ENCODE data around the gene PBRM1. TPM values are rescaled to one million over a fixed set of nuclear protein-coding genes. Genes with fewer than 3 reads are reported as not detected.

Gene PBRM1
- polyA plus RNA-seq, 3 donors: 26.1 to 72.9 (median 38.0) TPM

DNA sequence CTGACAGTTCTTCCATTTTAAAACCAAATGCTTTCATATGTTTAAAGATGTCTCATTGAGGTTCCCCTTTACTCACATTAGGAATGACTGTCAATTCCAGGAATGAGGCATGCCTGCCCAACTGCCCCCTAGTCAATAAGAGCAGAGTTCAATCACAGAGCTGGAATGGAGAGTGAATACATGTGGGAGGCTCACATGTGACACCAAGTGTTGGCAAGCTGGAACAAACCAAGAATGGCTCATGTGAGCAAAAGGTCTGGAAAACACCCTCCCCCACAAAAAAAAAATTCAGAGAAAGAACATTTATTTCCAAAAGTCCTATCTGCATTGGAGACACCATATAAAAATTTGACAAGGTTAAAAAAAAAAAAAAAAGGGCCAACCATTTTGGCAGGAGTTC, 3.7 kb downstream of the PBRM1 start:
- Mint-ChIP-seq H3K27me3 (ENCODE audit: low read depth in 3 of 3) (peaks cover 0 to 2% (median 0%) of the 10 kb centered on the region in 3 donors), H3K4me1 (peaks cover 63% of the 10 kb centered on the region), H3K27ac (peak overlapping the region; percentile 82 to 95 (median 85)), H3K4me3 (peak overlapping the region; percentile 67 to 88), H3K9me3 (no peaks in the 10 kb centered on the region), H3K36me3 (peaks cover 30 to 39% of the 10 kb centered on the region in 2 donors)
- intact Hi-C loops (cut with micrococcal nuclease): loop anchor here in 1 of 2 donors (10.0 kb wide), 1 partner anchor 147 kb away; the partner anchor contains the start of genes NT5DC2 and UQCC5
- peak overlapping the region in 1 of 2 donors; percentile 78 for H3K27ac ChIP-seq (ENCODE audit: low read depth in 1 of 2, low read length in 2 of 2)
- peak overlapping the region; percentile 44 for H2AFZ ChIP-seq (ENCODE audit: insufficient read depth, low read depth, low read length, poor library complexity, severe bottlenecking)
- peak in 2 of 3 donors; percentile 37 to 62 for DNase-seq
- peak overlapping the region; percentile 16 to 62 (median 36) for H3K4me3 ChIP-seq (replicated peaks in 1 of 3; ENCODE audit: low read depth in 2 of 3, low read length in 3 of 3)
- no peaks in the 10 kb centered on the region for H3K9me3 ChIP-seq (replicated peaks in 1 of 2; ENCODE audit: control insufficient read depth in 1 of 2, insufficient read depth in 1 of 2, low read length in 2 of 2)
- TF ChIP-seq, protein P1, sequence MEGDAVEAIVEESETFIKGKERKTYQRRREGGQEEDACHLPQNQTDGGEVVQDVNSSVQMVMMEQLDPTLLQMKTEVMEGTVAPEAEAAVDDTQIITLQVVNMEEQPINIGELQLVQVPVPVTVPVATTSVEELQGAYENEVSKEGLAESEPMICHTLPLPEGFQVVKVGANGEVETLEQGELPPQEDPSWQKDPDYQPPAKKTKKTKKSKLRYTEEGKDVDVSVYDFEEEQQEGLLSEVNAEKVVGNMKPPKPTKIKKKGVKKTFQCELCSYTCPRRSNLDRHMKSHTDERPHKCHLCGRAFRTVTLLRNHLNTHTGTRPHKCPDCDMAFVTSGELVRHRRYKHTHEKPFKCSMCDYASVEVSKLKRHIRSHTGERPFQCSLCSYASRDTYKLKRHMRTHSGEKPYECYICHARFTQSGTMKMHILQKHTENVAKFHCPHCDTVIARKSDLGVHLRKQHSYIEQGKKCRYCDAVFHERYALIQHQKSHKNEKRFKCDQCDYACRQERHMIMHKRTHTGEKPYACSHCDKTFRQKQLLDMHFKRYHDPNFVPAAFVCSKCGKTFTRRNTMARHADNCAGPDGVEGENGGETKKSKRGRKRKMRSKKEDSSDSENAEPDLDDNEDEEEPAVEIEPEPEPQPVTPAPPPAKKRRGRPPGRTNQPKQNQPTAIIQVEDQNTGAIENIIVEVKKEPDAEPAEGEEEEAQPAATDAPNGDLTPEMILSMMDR (IDR thresholded peaks at IDR 0.05): no peak
- H3K4me1 ChIP-seq (ENCODE audit: control insufficient read depth in 1 of 2, insufficient read depth in 2 of 2, low read length in 2 of 2): peaks cover 52 to 64% of the 10 kb centered on the region in 2 donors
- H4K20me1 ChIP-seq (ENCODE audit: insufficient read depth, low read length): peaks cover 53% of the 10 kb centered on the region
- peak overlapping the region; percentile 67 for H3K4me2 ChIP-seq (replicated peaks; ENCODE audit: extremely low read depth, low read length, poor library complexity, severe bottlenecking)
- H3K27me3 ChIP-seq (ENCODE audit: control insufficient read depth in 2 of 2, insufficient read depth in 2 of 2, low read length in 2 of 2): no peaks in the 10 kb centered on the region
- H3K79me2 ChIP-seq (ENCODE audit: insufficient read depth, low read length): peaks cover 87% of the 10 kb centered on the region
- H3K9ac ChIP-seq (ENCODE audit: insufficient read depth, low read length, poor library complexity, severe bottlenecking): peak overlapping the region; percentile 5
- peaks cover 32 to 41% of the 10 kb centered on the region in 2 donors for H3K36me3 ChIP-seq (replicated peaks in 1 of 2; ENCODE audit: control insufficient read depth in 1 of 2, insufficient read depth in 2 of 2, low read length in 2 of 2)

DNA sequence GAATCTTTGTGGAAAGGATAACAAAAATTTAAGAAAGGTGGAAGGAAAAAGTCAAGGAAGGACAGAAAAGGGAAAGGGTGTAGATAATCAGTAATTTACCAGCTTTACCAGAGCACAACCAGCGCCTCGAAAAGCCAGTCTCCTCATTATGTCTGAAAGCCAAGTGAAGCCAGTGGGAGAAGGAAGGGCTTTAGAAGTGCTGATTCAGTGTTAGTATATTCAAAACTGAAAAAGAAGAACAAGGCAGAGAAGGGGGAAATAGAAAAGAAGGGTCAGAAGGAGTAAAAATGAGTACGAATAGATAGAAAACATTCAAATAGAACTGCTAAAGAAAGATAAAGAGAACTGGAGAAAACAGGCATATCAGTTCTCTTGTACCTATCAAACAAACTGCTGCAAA, 4.1 kb downstream of the PBRM1 start:
- peak overlapping the region; percentile 67 to 88 for H3K4me3 Mint-ChIP-seq
- no peaks in the 10 kb centered on the region for H3K9me3 Mint-ChIP-seq
- WGBS (ENCODE audit: insufficient coverage): no CpG with 5 or more reads among the region's 3 CpGs
- H3K36me3 Mint-ChIP-seq: peaks cover 34 to 44% of the 10 kb centered on the region in 2 donors
- Histone ChIP-seq H2AFZ (ENCODE audit: insufficient read depth, low read depth, low read length, poor library complexity, severe bottlenecking) (peak overlapping the region; percentile 44), H4K20me1 (ENCODE audit: insufficient read depth, low read length) (peaks cover 53% of the 10 kb centered on the region), H3K4me3 (replicated peaks in 1 of 3; ENCODE audit: low read depth in 2 of 3, low read length in 3 of 3) (peak overlapping the region; percentile 16 to 62 (median 36)), H3K9ac (ENCODE audit: insufficient read depth, low read length, poor library complexity, severe bottlenecking) (peak overlapping the region; percentile 5), H3K36me3 (replicated peaks in 1 of 2; ENCODE audit: control insufficient read depth in 1 of 2, insufficient read depth in 2 of 2, low read length in 2 of 2) (peaks cover 33 to 45% of the 10 kb centered on the region in 2 donors), H3K9me3 (replicated peaks in 1 of 2; ENCODE audit: control insufficient read depth in 1 of 2, insufficient read depth in 1 of 2, low read length in 2 of 2) (no peaks in the 10 kb centered on the region), H3K79me2 (ENCODE audit: insufficient read depth, low read length) (peaks cover 83% of the 10 kb centered on the region), H3K27ac (ENCODE audit: low read depth in 1 of 2, low read length in 2 of 2) (peak overlapping the region in 1 of 2 donors; percentile 78), H3K4me1 (ENCODE audit: control insufficient read depth in 1 of 2, insufficient read depth in 2 of 2, low read length in 2 of 2) (peaks cover 49 to 60% of the 10 kb centered on the region in 2 donors), H3K4me2 (replicated peaks; ENCODE audit: extremely low read depth, low read length, poor library complexity, severe bottlenecking) (peak overlapping the region; percentile 67), H3K27me3 (ENCODE audit: control insufficient read depth in 2 of 2, insufficient read depth in 2 of 2, low read length in 2 of 2) (no peaks in the 10 kb centered on the region)
- peak overlapping the region; percentile 82 to 95 (median 85) for H3K27ac Mint-ChIP-seq
- DNase-seq: peak in 2 of 3 donors; percentile 30 to 43
- intact Hi-C loops (cut with micrococcal nuclease): loop anchor here in 1 of 2 donors (10.0 kb wide), 1 partner anchor 147 kb away; the partner anchor contains the start of genes NT5DC2 and UQCC5
- TF ChIP-seq, protein P1 (IDR thresholded peaks at IDR 0.05): no peak
- H3K27me3 Mint-ChIP-seq (ENCODE audit: low read depth in 3 of 3): peaks cover 0 to 2% (median 0%) of the 10 kb centered on the region in 3 donors
- H3K4me1 Mint-ChIP-seq: peaks cover 59% of the 10 kb centered on the region
